ENCODE results near the gene GPR146. TPM values are rescaled to one million over a fixed set of nuclear protein-coding genes. Genes with fewer than 3 reads are reported as not detected.

The GPR146 gene
- total RNA-seq, 1 experiment from 2014 or later: 0.92 TPM

DNA sequence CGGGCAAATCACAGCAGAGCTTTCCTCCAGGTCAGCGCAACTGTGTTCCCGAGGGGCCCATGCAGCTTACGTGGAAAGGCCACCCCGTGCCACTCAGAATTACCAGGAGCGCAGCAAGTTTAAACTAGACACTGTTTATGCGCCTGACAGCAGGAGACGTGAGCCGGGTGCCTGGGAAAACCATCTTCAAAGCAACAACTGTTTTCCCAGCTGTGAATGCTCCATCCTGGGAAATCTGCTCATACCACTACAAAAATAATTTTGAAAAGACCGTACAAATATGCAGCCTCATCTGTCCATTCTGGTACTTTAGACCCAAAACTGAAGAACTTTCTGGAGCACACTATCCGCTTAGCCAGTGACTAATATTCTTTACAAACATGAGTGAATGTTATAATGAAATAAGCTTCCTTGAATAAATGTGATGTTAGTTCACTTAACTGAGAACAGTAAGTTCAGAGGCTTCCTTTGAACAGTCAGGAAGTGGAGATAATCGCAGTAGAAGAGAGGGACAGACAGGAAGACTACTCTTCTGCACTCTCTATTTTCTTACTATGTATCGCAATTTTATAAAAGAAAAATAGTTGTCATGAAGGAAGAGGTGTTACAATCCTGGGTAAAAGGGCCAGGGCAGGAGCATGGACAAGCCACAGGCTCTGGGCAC is 60.3 kb downstream of the GPR146 start:
- no peak overlapping the region; the same call in 1 of the 2 replicates for H3K27ac Mint-ChIP-seq
- ATAC-seq: no peak
- POLR2A ChIA-PET: no interaction called here
- TF ChIP-seq JUN (CRISPR knock-in tag; IDR thresholded peaks at IDR 0.05) (no peak), ZNF232 (CRISPR knock-in tag; IDR thresholded peaks at IDR 0.05) (no peak), EMX1 (CRISPR knock-in tag; IDR thresholded peaks at IDR 0.05) (no peak), ZNF671 (CRISPR knock-in tag; IDR thresholded peaks at IDR 0.05) (no peak), CBFB (CRISPR knock-in tag; IDR thresholded peaks at IDR 0.05; ENCODE audit: low read depth) (no peak)
- TF ChIP-seq, protein P1, sequence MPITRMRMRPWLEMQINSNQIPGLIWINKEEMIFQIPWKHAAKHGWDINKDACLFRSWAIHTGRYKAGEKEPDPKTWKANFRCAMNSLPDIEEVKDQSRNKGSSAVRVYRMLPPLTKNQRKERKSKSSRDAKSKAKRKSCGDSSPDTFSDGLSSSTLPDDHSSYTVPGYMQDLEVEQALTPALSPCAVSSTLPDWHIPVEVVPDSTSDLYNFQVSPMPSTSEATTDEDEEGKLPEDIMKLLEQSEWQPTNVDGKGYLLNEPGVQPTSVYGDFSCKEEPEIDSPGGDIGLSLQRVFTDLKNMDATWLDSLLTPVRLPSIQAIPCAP (CRISPR knock-in tag; IDR thresholded peaks at IDR 0.05): no peak
- H3K27me3 Mint-ChIP-seq (ENCODE audit: low read depth): no peaks in the 10 kb centered on the region
- DNase-seq (ENCODE audit: low spot score): no peak
- no peaks in the 10 kb centered on the region for H3K4me1 Mint-ChIP-seq
- no peaks in the 10 kb centered on the region for H3K9me3 Mint-ChIP-seq
- 0 out of 2 replicates have a peak, but pooled peaks cover under 1% of the 10 kb centered on the region for H3K36me3 Mint-ChIP-seq
- no peak overlapping the region for H3K4me3 Mint-ChIP-seq
- CTCF ChIA-PET: interaction anchor here (1.0 to 2.0 kb wide), 3 partner anchors 19 to 33 kb away, joined by 4 to 8 read pairs (median 4); a partner anchor contains a TSS

DNA sequence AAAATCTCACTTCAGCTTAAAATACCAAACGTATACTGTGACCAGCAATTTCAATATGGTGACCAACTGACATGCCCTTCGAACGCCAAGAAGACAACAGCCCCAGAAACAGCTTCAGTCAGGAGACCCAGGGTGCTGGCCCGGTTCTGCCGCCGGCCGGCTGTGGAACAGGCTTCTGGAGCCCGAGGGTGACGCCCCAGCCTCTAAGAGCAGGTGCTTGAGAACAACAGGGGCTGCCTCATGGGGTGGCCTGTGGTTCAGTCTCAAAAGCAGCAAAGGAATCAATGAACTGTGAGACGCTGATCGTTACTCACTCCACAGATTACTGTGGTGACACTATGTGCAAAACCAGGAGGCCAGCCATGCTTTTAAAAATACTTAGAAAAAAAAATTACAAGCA is 60.8 kb downstream of the GPR146 start:
- no peak overlapping the region for H3K4me3 Mint-ChIP-seq
- H3K4me1 Mint-ChIP-seq: no peaks in the 10 kb centered on the region
- H3K9me3 Mint-ChIP-seq: no peaks in the 10 kb centered on the region
- H3K27ac Mint-ChIP-seq: no peak overlapping the region; the same call in 1 of the 2 replicates
- ATAC-seq (no peak), DNase-seq (ENCODE audit: low spot score) (no peak)
- CTCF ChIA-PET: interaction anchor here (2.0 kb wide), 1 partner anchor 19 kb away, joined by 8 read pairs; no protein-coding TSS in a partner anchor
- H3K27me3 Mint-ChIP-seq (ENCODE audit: low read depth): no peaks in the 10 kb centered on the region
- TF ChIP-seq TEAD4 (CRISPR knock-in tag; IDR thresholded peaks at IDR 0.05) (no peak), MYBL2 (CRISPR knock-in tag; IDR thresholded peaks at IDR 0.05) (no peak), HMGA2 (CRISPR knock-in tag; IDR thresholded peaks at IDR 0.05) (no peak), GRHL2 (CRISPR knock-in tag; IDR thresholded peaks at IDR 0.05; ENCODE audit: insufficient replicate concordance, severe bottlenecking) (no peak)
- TF ChIP-seq, protein P2, sequence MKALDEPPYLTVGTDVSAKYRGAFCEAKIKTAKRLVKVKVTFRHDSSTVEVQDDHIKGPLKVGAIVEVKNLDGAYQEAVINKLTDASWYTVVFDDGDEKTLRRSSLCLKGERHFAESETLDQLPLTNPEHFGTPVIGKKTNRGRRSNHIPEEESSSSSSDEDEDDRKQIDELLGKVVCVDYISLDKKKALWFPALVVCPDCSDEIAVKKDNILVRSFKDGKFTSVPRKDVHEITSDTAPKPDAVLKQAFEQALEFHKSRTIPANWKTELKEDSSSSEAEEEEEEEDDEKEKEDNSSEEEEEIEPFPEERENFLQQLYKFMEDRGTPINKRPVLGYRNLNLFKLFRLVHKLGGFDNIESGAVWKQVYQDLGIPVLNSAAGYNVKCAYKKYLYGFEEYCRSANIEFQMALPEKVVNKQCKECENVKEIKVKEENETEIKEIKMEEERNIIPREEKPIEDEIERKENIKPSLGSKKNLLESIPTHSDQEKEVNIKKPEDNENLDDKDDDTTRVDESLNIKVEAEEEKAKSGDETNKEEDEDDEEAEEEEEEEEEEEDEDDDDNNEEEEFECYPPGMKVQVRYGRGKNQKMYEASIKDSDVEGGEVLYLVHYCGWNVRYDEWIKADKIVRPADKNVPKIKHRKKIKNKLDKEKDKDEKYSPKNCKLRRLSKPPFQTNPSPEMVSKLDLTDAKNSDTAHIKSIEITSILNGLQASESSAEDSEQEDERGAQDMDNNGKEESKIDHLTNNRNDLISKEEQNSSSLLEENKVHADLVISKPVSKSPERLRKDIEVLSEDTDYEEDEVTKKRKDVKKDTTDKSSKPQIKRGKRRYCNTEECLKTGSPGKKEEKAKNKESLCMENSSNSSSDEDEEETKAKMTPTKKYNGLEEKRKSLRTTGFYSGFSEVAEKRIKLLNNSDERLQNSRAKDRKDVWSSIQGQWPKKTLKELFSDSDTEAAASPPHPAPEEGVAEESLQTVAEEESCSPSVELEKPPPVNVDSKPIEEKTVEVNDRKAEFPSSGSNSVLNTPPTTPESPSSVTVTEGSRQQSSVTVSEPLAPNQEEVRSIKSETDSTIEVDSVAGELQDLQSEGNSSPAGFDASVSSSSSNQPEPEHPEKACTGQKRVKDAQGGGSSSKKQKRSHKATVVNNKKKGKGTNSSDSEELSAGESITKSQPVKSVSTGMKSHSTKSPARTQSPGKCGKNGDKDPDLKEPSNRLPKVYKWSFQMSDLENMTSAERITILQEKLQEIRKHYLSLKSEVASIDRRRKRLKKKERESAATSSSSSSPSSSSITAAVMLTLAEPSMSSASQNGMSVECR (CRISPR knock-in tag; IDR thresholded peaks at IDR 0.05; ENCODE audit: borderline replicate concordance): no peak
- TF ChIP-seq, protein P3, sequence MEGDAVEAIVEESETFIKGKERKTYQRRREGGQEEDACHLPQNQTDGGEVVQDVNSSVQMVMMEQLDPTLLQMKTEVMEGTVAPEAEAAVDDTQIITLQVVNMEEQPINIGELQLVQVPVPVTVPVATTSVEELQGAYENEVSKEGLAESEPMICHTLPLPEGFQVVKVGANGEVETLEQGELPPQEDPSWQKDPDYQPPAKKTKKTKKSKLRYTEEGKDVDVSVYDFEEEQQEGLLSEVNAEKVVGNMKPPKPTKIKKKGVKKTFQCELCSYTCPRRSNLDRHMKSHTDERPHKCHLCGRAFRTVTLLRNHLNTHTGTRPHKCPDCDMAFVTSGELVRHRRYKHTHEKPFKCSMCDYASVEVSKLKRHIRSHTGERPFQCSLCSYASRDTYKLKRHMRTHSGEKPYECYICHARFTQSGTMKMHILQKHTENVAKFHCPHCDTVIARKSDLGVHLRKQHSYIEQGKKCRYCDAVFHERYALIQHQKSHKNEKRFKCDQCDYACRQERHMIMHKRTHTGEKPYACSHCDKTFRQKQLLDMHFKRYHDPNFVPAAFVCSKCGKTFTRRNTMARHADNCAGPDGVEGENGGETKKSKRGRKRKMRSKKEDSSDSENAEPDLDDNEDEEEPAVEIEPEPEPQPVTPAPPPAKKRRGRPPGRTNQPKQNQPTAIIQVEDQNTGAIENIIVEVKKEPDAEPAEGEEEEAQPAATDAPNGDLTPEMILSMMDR (IDR thresholded peaks at IDR 0.05): no peak
- POLR2A ChIA-PET: no interaction called here
- no peaks in the 10 kb centered on the region for H3K36me3 Mint-ChIP-seq

DNA sequence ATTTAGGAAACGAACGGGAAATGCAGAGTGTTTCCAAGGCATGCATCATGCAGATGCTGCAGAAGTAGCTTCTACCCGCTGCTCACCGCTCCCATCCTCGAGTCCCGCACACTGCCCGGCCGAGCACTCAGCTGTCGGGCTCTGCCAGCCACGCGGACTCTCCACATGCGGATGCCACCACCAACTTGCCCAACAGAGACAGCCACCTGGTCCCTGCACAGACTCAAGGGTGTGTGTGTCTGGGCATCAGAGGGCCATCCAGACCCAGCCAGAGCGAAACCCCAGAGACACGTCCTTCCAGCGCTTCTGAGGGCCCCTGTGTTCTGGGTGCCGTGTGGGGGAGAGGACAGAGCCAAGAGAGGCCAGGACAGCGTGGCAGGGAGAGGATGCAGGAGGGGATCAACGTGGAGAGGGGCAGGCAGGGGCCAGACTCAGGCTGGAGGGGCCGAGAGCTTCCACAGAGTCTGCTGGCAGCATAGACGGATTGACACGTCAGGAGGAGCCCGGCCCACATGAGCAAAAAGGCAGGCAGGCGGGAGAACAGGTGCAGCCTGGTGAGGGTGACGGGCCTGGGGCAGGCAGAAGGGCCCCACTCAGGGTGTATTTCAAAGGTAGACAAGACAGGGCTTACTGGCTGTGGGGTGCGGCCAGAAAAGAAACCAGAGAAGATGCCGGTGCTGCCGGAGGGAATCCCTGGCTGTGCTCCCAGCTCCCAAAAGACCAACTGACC is 61.9 kb downstream of the GPR146 start:
- no peaks in the 10 kb centered on the region for H3K36me3 Mint-ChIP-seq
- H3K27me3 Mint-ChIP-seq (ENCODE audit: low read depth): no peaks in the 10 kb centered on the region
- H3K27ac Mint-ChIP-seq: peak overlapping the region; percentile 20; the same call in 1 of the 2 replicates
- H3K4me1 Mint-ChIP-seq: no peaks in the 10 kb centered on the region
- no peak for DNase-seq (ENCODE audit: low spot score)
- ATAC-seq: no peak
- ChIA-PET POLR2A (interaction anchor here (0.6 kb wide), 1 partner anchor 31 kb away, joined by 4 read pairs; no protein-coding TSS in a partner anchor), CTCF (interaction anchor here (1.2 to 1.4 kb wide), 3 partner anchors 18 to 70 kb away, joined by 3 to 4 read pairs (median 3); no protein-coding TSS in a partner anchor)
- no peaks in the 10 kb centered on the region for H3K9me3 Mint-ChIP-seq
- TF ChIP-seq RORB (CRISPR knock-in tag; IDR thresholded peaks at IDR 0.05) (no peak), NR1H2 (CRISPR knock-in tag; IDR thresholded peaks at IDR 0.05) (no peak)
- no peak overlapping the region for H3K4me3 Mint-ChIP-seq
